Thyroid gland (tissue), 4 donors: Measurements from ENCODE around the gene CAPN10. TPM values are rescaled to one million over a fixed set of nuclear protein-coding genes. Genes with fewer than 3 reads are reported as not detected.

Experiments used
- DNase-seq, 2 donors: peaks; one replicate each; pipeline ENCODE4 v3.0.0-alpha.2; 2019
- H3K27ac ChIP-seq, 3 donors: fragments of 200-600 bp; sonication (generic); 1 replicate in 2 of 3; 2 replicates in 1 of 3; pipeline ENCODE4 v1.5.1; 2016 to 2019; ENCODE audit warnings: mild to moderate bottlenecking in 1 of 3, moderate library complexity in 1 of 3
- H3K27me3 ChIP-seq: fragments of 200-600 bp; sonication (generic); one replicate; pipeline ENCODE4 v1.5.1; 2019
- H3K36me3 ChIP-seq, 2 donors: fragments of 200-600 bp; sonication (generic); one replicate each; pipeline ENCODE4 v1.5.1; 2016 to 2019
- H3K4me1 ChIP-seq, 2 donors: fragments of 200-600 bp; sonication (generic); one replicate each; pipeline ENCODE4 v1.5.1; 2017 to 2019
- H3K4me3 ChIP-seq, 3 donors: fragments of 200-600 bp; sonication (generic); replicated peaks in 1 of 3; 1 replicate in 2 of 3; 2 replicates in 1 of 3; pipeline ENCODE4 v1.5.1; 2016; ENCODE audit warnings: mild to moderate bottlenecking in 1 of 3
- H3K9me3 ChIP-seq: fragments of 200-600 bp; sonication (generic); one replicate; pipeline ENCODE4 v1.5.1; 2017
- CTCF ChIP-seq, 6 experiments: fragments of 200-600 bp in 3 of 6; fragments of 450-650 bp in 3 of 6; sonication (generic) in 3 of 6; IDR thresholded peaks; one replicate each; pipeline ENCODE4 v1.5.1; 2016 to 2019; ENCODE audit warnings: antibody characterized with exemption in 6 of 6, mild to moderate bottlenecking in 2 of 6, inconsistent platforms in 1 of 6, moderate library complexity in 1 of 6
- POLR2A ChIP-seq, 2 donors: fragments of 450-650 bp; IDR thresholded peaks; one replicate each; pipeline ENCODE4 v1.6.1; 2017; ENCODE audit warnings: antibody characterized with exemption in 2 of 2, mild to moderate bottlenecking in 2 of 2, moderate library complexity in 1 of 2
- WGBS, 2 donors: methylation state at CpG; one replicate each; pipeline ENCODE4 v1.1.5; 2017; 5-methylcytosine and 5-hydroxymethylcytosine counted together
- intact Hi-C: fragments of 100-400 bp; cut with DNase I; formaldehyde crosslinking; loops from one replicate; pipeline ENCODE4 v1.15.1; 2023
- total RNA-seq, 4 donors: library from RNA; depleted of rRNA; stranded (reverse); fragments of >200 nt; gene quantifications; one replicate each; pipeline ENCODE4 v1.2.3, GENCODE V29; 2016

The CAPN10 gene
- total RNA-seq, 4 donors from 2014 or later: 19.3 to 25.3 (median 21.7) TPM

GRCh38 chr2:240556553-240557100 lies 29.9 kb upstream of the CAPN10 start:
- intact Hi-C loops: no loop called here
- TF ChIP-seq CTCF (IDR thresholded peaks at IDR 0.05) (peak in 1 of 6 experiments; percentile 20), POLR2A (IDR thresholded peaks at IDR 0.05) (no peak)
- Histone ChIP-seq H3K9me3 (no peaks in the 10 kb centered on the region), H3K27ac (no peak overlapping the region), H3K27me3 (no peaks in the 10 kb centered on the region), H3K4me3 (no peak overlapping the region), H3K4me1 (peaks cover 29 to 40% of the 10 kb centered on the region in 2 donors), H3K36me3 (no peaks in the 10 kb centered on the region)
- 57 to 63% methylated on average over 9 of the region's 9 CpGs for WGBS, 2 donors
- DNase-seq: peak in 1 of 2 donors; percentile 43

GRCh38 chr2:240557101-240557751 lies 29.3 kb upstream of the CAPN10 start:
- TF ChIP-seq CTCF (IDR thresholded peaks at IDR 0.05) (no peak), POLR2A (IDR thresholded peaks at IDR 0.05) (no peak)
- Histone ChIP-seq H3K27ac (no peak overlapping the region), H3K4me3 (peak overlapping the region in 1 of 3 donors; percentile 56), H3K36me3 (no peaks in the 10 kb centered on the region), H3K4me1 (peaks cover 29 to 39% of the 10 kb centered on the region in 2 donors), H3K9me3 (no peaks in the 10 kb centered on the region), H3K27me3 (no peaks in the 10 kb centered on the region)
- DNase-seq: peak in 1 of 2 donors; percentile 19
- 33 to 34% methylated on average over 9 to 35 of the region's 51 CpGs for WGBS, 2 donors
- intact Hi-C loops: no loop called here

GRCh38 chr2:240557808-240558207 lies 28.7 kb upstream of the CAPN10 start, which contains the start of gene ANKMY1:
Gene ANKMY1, minus strand, starts transcription at chr2:240557988. Its CDS starts 653 bp downstream, at chr2:240557335.
- TF ChIP-seq POLR2A (IDR thresholded peaks at IDR 0.05): peak in 1 of 2 donors; percentile 14
- no peak for TF ChIP-seq CTCF (IDR thresholded peaks at IDR 0.05)
- Histone ChIP-seq H3K9me3 (no peaks in the 10 kb centered on the region), H3K27me3 (no peaks in the 10 kb centered on the region), H3K4me1 (peaks cover 29 to 37% of the 10 kb centered on the region in 2 donors), H3K4me3 (peak within 1 kb of the TSS in 1 of 3 donors; percentile 56), H3K36me3 (no peaks in the 10 kb centered on the region), H3K27ac (no peak within 1 kb of the TSS)
- peak; percentile 76 to 78 for DNase-seq
- WGBS, 2 donors: 20 to 21% methylated on average over 1 to 4 of the region's 47 CpGs
- intact Hi-C loops: no loop called here

GRCh38 chr2:240558236-240558761 lies 28.2 kb upstream of the CAPN10 start:
- no peak overlapping the region for H3K27ac ChIP-seq
- 81 to 82% methylated on average over 18 of the region's 18 CpGs for WGBS, 2 donors
- H3K27me3 ChIP-seq: no peaks in the 10 kb centered on the region
- TF ChIP-seq CTCF (IDR thresholded peaks at IDR 0.05) (no peak), POLR2A (IDR thresholded peaks at IDR 0.05) (no peak)
- intact Hi-C loops: no loop called here
- H3K4me1 ChIP-seq: peaks cover 29 to 37% of the 10 kb centered on the region in 2 donors
- H3K9me3 ChIP-seq: no peaks in the 10 kb centered on the region
- no peaks in the 10 kb centered on the region for H3K36me3 ChIP-seq
- peak overlapping the region in 1 of 3 donors; percentile 56 for H3K4me3 ChIP-seq
- no peak for DNase-seq

GRCh38 chr2:240559286-240559685 lies 27.2 kb upstream of the CAPN10 start:
- Histone ChIP-seq H3K9me3 (no peaks in the 10 kb centered on the region), H3K27ac (no peak overlapping the region), H3K4me1 (peaks cover 29 to 37% of the 10 kb centered on the region in 2 donors), H3K27me3 (no peaks in the 10 kb centered on the region), H3K4me3 (no peak overlapping the region), H3K36me3 (no peaks in the 10 kb centered on the region)
- intact Hi-C loops: no loop called here
- 85 to 99% methylated on average over 3 of the region's 3 CpGs for WGBS, 2 donors
- DNase-seq: no peak
- TF ChIP-seq POLR2A (IDR thresholded peaks at IDR 0.05) (no peak), CTCF (IDR thresholded peaks at IDR 0.05) (no peak)
